Loucy (cell line): ENCODE results near the gene CENPB.

Source experiments
- H2AFZ ChIP-seq: fragments of 200-600 bp; sonication (generic); 2 replicates; pipeline ENCODE4 v1.6.0; 2016; ENCODE audit warnings: antibody characterized with exemption, mild to moderate bottlenecking, low read length, moderate library complexity
- H3F3A ChIP-seq: fragments of 200-600 bp; 2 replicates; pipeline ENCODE4 v1.6.0; 2016; ENCODE audit warnings: antibody characterized with exemption, low read depth, mild to moderate bottlenecking
- H3K27me3 ChIP-seq: fragments of 200-600 bp; sonication (generic); 2 replicates; pipeline ENCODE4 v1.6.1; 2014; ENCODE audit warnings: low read length, mild to moderate bottlenecking; ENCODE audit not compliant: insufficient read depth, poor library complexity, severe bottlenecking
- H3K36me3 ChIP-seq: fragments of 200-600 bp; sonication (generic); 2 replicates; pipeline ENCODE4 v1.6.1; 2016; ENCODE audit warnings: low read length; ENCODE audit not compliant: insufficient read depth
- H3K4me1 ChIP-seq: fragments of 200-600 bp; sonication (generic); 2 replicates; pipeline ENCODE4 v1.5.1; 2014; ENCODE audit warnings: low read length, mild to moderate bottlenecking; ENCODE audit not compliant: insufficient read depth, poor library complexity, severe bottlenecking
- H3K4me2 ChIP-seq: fragments of 200-600 bp; sonication (generic); 2 replicates; pipeline ENCODE4 v1.6.0; 2014; ENCODE audit warnings: antibody characterized with exemption, low read length, low read depth, mild to moderate bottlenecking; ENCODE audit not compliant: poor library complexity, severe bottlenecking
- H3K4me3 ChIP-seq: fragments of 200-600 bp; sonication (generic); 2 replicates; pipeline ENCODE4 v1.5.1; 2014; ENCODE audit warnings: low read length, mild to moderate bottlenecking, mixed read lengths; ENCODE audit not compliant: poor library complexity, severe bottlenecking
- H3K79me2 ChIP-seq: fragments of 200-600 bp; sonication (generic); 2 replicates; pipeline ENCODE4 v1.6.1; 2014; ENCODE audit warnings: low read length; ENCODE audit not compliant: insufficient read depth
- H3K9ac ChIP-seq: fragments of 200-600 bp; sonication (generic); 2 replicates; pipeline ENCODE4 v1.6.0; 2014; ENCODE audit warnings: mild to moderate bottlenecking, low read depth, low read length, moderate library complexity; ENCODE audit not compliant: poor library complexity, severe bottlenecking
- H3K9me2 ChIP-seq: fragments of 200-600 bp; sonication (generic); replicated peaks from 2 replicates; pipeline ENCODE4 v1.6.1; 2016; ENCODE audit warnings: low read depth, low read length, mixed read lengths
- H3K9me3 ChIP-seq: fragments of 200-600 bp; sonication (generic); 2 replicates; pipeline ENCODE4 v1.6.1; 2014; ENCODE audit warnings: mild to moderate bottlenecking, antibody characterized with exemption, low read length, low read depth; ENCODE audit not compliant: insufficient read depth
- H4K20me1 ChIP-seq: fragments of 200-600 bp; sonication (generic); 2 replicates; pipeline ENCODE4 v1.6.0; 2014; ENCODE audit warnings: antibody characterized with exemption, low read length, mild to moderate bottlenecking; ENCODE audit not compliant: insufficient read depth, poor library complexity, severe bottlenecking
- CTCF ChIP-seq: fragments of 200-600 bp; sonication (generic); conservative IDR thresholded peaks from 2 replicates; pipeline ENCODE4 v1.5.1; 2014; ENCODE audit warnings: mild to moderate bottlenecking, antibody characterized with exemption, low read length
- EZH2phosphoT487 ChIP-seq: fragments of 200-600 bp; IDR thresholded peaks from 2 replicates; pipeline ENCODE4 v1.6.1; 2018; ENCODE audit warnings: antibody characterized with exemption, mild to moderate bottlenecking, moderate library complexity, borderline replicate concordance

The CENPB gene

GRCh38 chr20:3788685-3789155, 2.2 kb upstream of the CENPB start:
- no peak overlapping the region for H3K4me3 ChIP-seq
- no peak overlapping the region for H3K4me2 ChIP-seq
- no peak overlapping the region for H3K9ac ChIP-seq

GRCh38 chr20:3787324-3788014, 929 bp upstream of the CENPB start:
- no peaks in the 10 kb centered on the region for H4K20me1 ChIP-seq
- H3K4me3 ChIP-seq = peak overlapping the region; percentile 69
- no peaks in the 10 kb centered on the region for H3K79me2 ChIP-seq
- H2AFZ ChIP-seq = peak overlapping the region; percentile 69; the same call in 1 of the 2 replicates
- H3K9me3 ChIP-seq = no peaks in the 10 kb centered on the region
- no peaks in the 10 kb centered on the region for H3K36me3 ChIP-seq
- peak overlapping the region; percentile 45 for H3K9ac ChIP-seq
- no peaks in the 10 kb centered on the region for H3F3A ChIP-seq
- peak overlapping the region; percentile 86 for H3K4me2 ChIP-seq
- no peaks in the 10 kb centered on the region for H3K9me2 ChIP-seq
- no peak for TF ChIP-seq EZH2phosphoT487
- TF ChIP-seq CTCF = no peak
- H3K4me1 ChIP-seq = peaks cover 7% of the 10 kb centered on the region
- H3K27me3 ChIP-seq = no peaks in the 10 kb centered on the region

More at GRCh38 chr20:3788685-3789155, 2.2 kb upstream of the CENPB start:
- TF ChIP-seq EZH2phosphoT487 (no peak), CTCF (no peak)
- Histone ChIP-seq H4K20me1 (no peaks in the 10 kb centered on the region), H3K27me3 (no peaks in the 10 kb centered on the region), H3K4me1 (peaks cover 7% of the 10 kb centered on the region), H3K9me2 (no peaks in the 10 kb centered on the region), H2AFZ (no peak overlapping the region), H3K79me2 (no peaks in the 10 kb centered on the region), H3F3A (no peaks in the 10 kb centered on the region), H3K9me3 (no peaks in the 10 kb centered on the region), H3K36me3 (no peaks in the 10 kb centered on the region)

DNA sequence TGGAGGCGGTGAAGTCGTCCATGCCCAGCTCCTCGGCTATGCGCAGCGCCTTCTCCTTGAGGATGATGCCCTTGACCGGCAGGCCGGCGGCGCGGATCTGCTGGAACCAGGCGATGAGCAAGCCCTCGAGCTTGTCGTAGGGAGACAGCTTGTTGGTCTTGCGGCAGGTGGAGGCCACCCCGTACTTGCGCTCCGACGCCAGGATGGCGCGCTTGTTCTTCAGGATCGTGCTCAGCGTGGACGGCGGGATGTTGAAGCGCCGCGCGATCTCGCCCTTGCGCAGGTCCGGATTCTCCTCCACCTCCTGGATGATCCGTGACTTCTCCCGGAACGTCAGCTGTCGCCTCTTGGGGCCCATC, 435 bp downstream of the CENPB start:
- Histone ChIP-seq H3K4me3 (no peak overlapping the region), H3K9ac (no peak overlapping the region), H3F3A (no peaks in the 10 kb centered on the region), H3K4me1 (peaks cover 7% of the 10 kb centered on the region), H3K36me3 (no peaks in the 10 kb centered on the region), H3K79me2 (no peaks in the 10 kb centered on the region), H3K27me3 (no peaks in the 10 kb centered on the region), H4K20me1 (no peaks in the 10 kb centered on the region), H2AFZ (no peak overlapping the region), H3K9me2 (no peaks in the 10 kb centered on the region), H3K9me3 (no peaks in the 10 kb centered on the region), H3K4me2 (no peak overlapping the region)
- TF ChIP-seq CTCF = no peak
- no peak for TF ChIP-seq EZH2phosphoT487
